GM12872 (cell line): ENCODE measurements around the gene PRKCG.

Experiments used
- TF ChIP-seq, protein P1 (sequence below): IDR thresholded peaks from 3 replicates; pipeline ENCODE4 v1.5.1; 2011; ENCODE audit warnings: low read depth, mild to moderate bottlenecking, low read length, moderate library complexity; ENCODE audit not compliant: insufficient read depth

PRKCG gene

GRCh38 chr19:53945998-53946397 lies 64.0 kb downstream of the PRKCG start:
- TF ChIP-seq, protein P1, sequence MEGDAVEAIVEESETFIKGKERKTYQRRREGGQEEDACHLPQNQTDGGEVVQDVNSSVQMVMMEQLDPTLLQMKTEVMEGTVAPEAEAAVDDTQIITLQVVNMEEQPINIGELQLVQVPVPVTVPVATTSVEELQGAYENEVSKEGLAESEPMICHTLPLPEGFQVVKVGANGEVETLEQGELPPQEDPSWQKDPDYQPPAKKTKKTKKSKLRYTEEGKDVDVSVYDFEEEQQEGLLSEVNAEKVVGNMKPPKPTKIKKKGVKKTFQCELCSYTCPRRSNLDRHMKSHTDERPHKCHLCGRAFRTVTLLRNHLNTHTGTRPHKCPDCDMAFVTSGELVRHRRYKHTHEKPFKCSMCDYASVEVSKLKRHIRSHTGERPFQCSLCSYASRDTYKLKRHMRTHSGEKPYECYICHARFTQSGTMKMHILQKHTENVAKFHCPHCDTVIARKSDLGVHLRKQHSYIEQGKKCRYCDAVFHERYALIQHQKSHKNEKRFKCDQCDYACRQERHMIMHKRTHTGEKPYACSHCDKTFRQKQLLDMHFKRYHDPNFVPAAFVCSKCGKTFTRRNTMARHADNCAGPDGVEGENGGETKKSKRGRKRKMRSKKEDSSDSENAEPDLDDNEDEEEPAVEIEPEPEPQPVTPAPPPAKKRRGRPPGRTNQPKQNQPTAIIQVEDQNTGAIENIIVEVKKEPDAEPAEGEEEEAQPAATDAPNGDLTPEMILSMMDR: no peak

GRCh38 chr19:53947624-53948023 lies 65.6 kb downstream of the PRKCG start:
- TF ChIP-seq, protein P1: no peak

DNA sequence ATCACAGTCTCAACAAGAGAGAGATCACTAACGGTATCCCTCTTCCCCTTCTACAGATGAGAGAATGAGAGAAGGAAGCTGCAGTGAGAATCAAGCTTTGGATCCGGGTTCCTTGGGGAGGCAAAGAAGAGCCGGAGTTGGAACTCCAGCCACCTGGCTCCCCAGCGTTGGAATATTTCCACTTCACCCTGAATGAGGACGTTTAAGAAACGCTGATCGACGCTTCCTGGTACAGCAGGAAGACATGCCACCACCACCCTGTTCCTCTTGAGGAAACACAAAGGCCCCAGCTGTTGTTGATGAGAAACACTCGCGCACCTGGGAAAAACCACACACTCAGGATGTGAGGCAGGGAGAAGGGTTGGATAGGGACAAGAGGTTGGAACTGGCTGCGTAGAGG lies 69.4 kb downstream of the PRKCG start:
- TF ChIP-seq, protein P1: no peak

GRCh38 chr19:53951947-53952346 lies 70.0 kb downstream of the PRKCG start:
- TF ChIP-seq, protein P1: no peak

DNA sequence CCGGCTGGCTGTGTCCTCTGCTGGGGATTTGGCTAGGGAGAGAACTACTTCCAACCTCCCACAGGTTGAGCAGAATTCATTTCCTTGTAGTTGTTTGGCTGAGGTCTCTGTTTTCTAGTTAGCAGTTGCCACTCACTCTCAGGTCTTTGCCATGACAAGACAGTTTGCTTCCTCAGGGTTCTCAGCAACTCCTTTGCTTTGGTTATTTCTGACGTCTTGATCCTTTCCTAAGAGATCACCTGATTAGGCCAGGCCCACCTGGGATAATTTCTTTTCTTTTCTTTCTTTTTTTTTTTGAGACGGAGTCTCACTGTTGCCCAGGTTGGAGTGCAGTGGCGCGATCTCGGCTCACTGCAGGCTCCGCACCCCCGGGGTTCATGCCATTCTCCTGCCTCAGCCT lies 71.4 kb downstream of the PRKCG start:
- TF ChIP-seq, protein P1: no peak
